ENCODE measurements around the gene RTL1. TPM values are rescaled to one million over a fixed set of nuclear protein-coding genes. Genes with fewer than 3 reads are reported as not detected.

RTL1 gene
- total and polyA plus RNA-seq, 8 donors, result not detected

GRCh38 chr14:100904307-100905087 is 975 bp upstream of the RTL1 start:
- Histone ChIP-seq H3K9me3 (no peaks in the 10 kb centered on the region), H3K4me1 (peaks cover 5 to 24% (median 13%) of the 10 kb centered on the region in 4 donors), H3K36me3 (peaks cover 0 to 3% (median 0%) of the 10 kb centered on the region in 4 donors), H3K27me3 (peaks cover 0 to 80% (median 45%) of the 10 kb centered on the region in 3 donors), H3K4me3 (no peak overlapping the region), H3K27ac (no peak overlapping the region)
- intact Hi-C loops (cut with DNase I; ENCODE audit: low total_unique reads), result no loop called here
- WGBS, 5 donors, result 21 to 30% (median 26%) methylated on average over 42 to 45 of the region's 45 CpGs
- no peak for TF ChIP-seq POLR2AphosphoS5 (IDR thresholded peaks at IDR 0.05)
- peak in 1 of 2 donors; percentile 71 for DNase-seq

- intact Hi-C loops (cut with DNase I; ENCODE audit: low total_unique reads), result no loop called here
- Histone ChIP-seq H3K9me3 (no peaks in the 10 kb centered on the region), H3K27me3 (peaks cover 0 to 92% (median 53%) of the 10 kb centered on the region in 3 donors), H3K36me3 (peaks cover 0 to 3% (median 0%) of the 10 kb centered on the region in 4 donors), H3K4me3 (no peak overlapping the region), H3K27ac (no peak overlapping the region), H3K4me1 (peaks cover 5 to 33% (median 16%) of the 10 kb centered on the region in 4 donors)
- no peak for DNase-seq
- TF ChIP-seq POLR2AphosphoS5 (IDR thresholded peaks at IDR 0.05), result no peak
- no peak for TF ChIP-seq CTCF (IDR thresholded peaks at IDR 0.05)
- no peak for TF ChIP-seq POLR2A (IDR thresholded peaks at IDR 0.05)
- no peak for TF ChIP-seq EP300 (IDR thresholded peaks at IDR 0.05)
- 73 to 88% (median 83%) methylated on average over 9 to 10 of the region's 10 CpGs for WGBS, 5 donors
Measured at GRCh38 chr14:100903134-100903468, 421 bp downstream of the RTL1 start.

GRCh38 chr14:100902295-100903133 is 1.0 kb downstream of the RTL1 start:
- WGBS, 5 donors, result 51 to 61% (median 59%) methylated on average over 18 of the region's 18 CpGs
- H3K36me3 ChIP-seq, result peaks cover 0 to 3% (median 0%) of the 10 kb centered on the region in 4 donors
- peak in 1 of 2 donors; percentile 40 for DNase-seq
- no peak overlapping the region for H3K27ac ChIP-seq
- no peaks in the 10 kb centered on the region for H3K9me3 ChIP-seq
- no peak overlapping the region for H3K4me3 ChIP-seq
- intact Hi-C loops (cut with DNase I; ENCODE audit: low total_unique reads), result no loop called here
- peaks cover 5 to 33% (median 16%) of the 10 kb centered on the region in 4 donors for H3K4me1 ChIP-seq
- TF ChIP-seq POLR2A (IDR thresholded peaks at IDR 0.05) (no peak), EP300 (IDR thresholded peaks at IDR 0.05) (no peak), POLR2AphosphoS5 (IDR thresholded peaks at IDR 0.05) (no peak), CTCF (IDR thresholded peaks at IDR 0.05) (no peak)
- peaks cover 0 to 92% (median 53%) of the 10 kb centered on the region in 3 donors for H3K27me3 ChIP-seq

- 83 to 93% (median 89%) methylated on average over 11 to 12 of the region's 12 CpGs for WGBS, 5 donors
- DNase-seq, result no peak
- peaks cover 0 to 3% (median 0%) of the 10 kb centered on the region in 4 donors for H3K36me3 ChIP-seq
- no peaks in the 10 kb centered on the region for H3K9me3 ChIP-seq
- H3K27me3 ChIP-seq, result peaks cover 0 to 90% (median 56%) of the 10 kb centered on the region in 3 donors
- intact Hi-C loops (cut with DNase I; ENCODE audit: low total_unique reads), result no loop called here
- TF ChIP-seq POLR2AphosphoS5 (IDR thresholded peaks at IDR 0.05) (no peak), CTCF (IDR thresholded peaks at IDR 0.05) (no peak), POLR2A (IDR thresholded peaks at IDR 0.05) (no peak), EP300 (IDR thresholded peaks at IDR 0.05) (no peak)
- H3K27ac ChIP-seq, result no peak overlapping the region
- peaks cover 5 to 33% (median 16%) of the 10 kb centered on the region in 4 donors for H3K4me1 ChIP-seq
- H3K4me3 ChIP-seq, result no peak overlapping the region
Measured at GRCh38 chr14:100901391-100902183, 1.9 kb downstream of the RTL1 start.

Measured in stomach (tissue), 9 donors.